ENCODE results near the gene PLA2G12A. TPM values are rescaled to one million over a fixed set of nuclear protein-coding genes. Genes with fewer than 3 reads are reported as not detected.

The PLA2G12A gene
- total RNA-seq, 1 experiment from 2014 or later = 37.9 TPM

GRCh38 chr4:109722357-109722756, 7.5 kb downstream of the PLA2G12A start:
- no TSS peak for BruUV-seq (replicated peaks)

More at GRCh38 chr4:109722357-109722756, 7.5 kb downstream of the PLA2G12A start:
- H2AFZ ChIP-seq (ENCODE audit: low read depth, low read length, poor library complexity, severe bottlenecking) = no peak overlapping the region
- H3K9me3 ChIP-seq (ENCODE audit: control insufficient read depth in 1 of 2, insufficient read depth in 1 of 2, low read depth in 1 of 2, low read length in 2 of 2) = no peaks in the 10 kb centered on the region
- no peak overlapping the region for H3K27ac ChIP-seq (ENCODE audit: low read depth, low read length)
- TF ChIP-seq POLR2AphosphoS5 (IDR thresholded peaks at IDR 0.05; ENCODE audit: low read depth, low read length) = no peak
- TF ChIP-seq RAD21 (IDR thresholded peaks at IDR 0.05; ENCODE audit: low read depth) = no peak
- no peak for TF ChIP-seq SRF (IDR thresholded peaks at IDR 0.05; ENCODE audit: low read depth)
- TF ChIP-seq SP1 (IDR thresholded peaks at IDR 0.05; ENCODE audit: low read depth) = no peak
- no peak for TF ChIP-seq CTCF (IDR thresholded peaks at IDR 0.05 in 2 of 3, conservative IDR thresholded peaks at IDR 0.05 in 1 of 3; ENCODE audit: borderline replicate concordance in 1 of 3, insufficient read depth in 1 of 3, low read depth in 2 of 3, low read length in 2 of 3)
- TF ChIP-seq ELF1 (IDR thresholded peaks at IDR 0.05; ENCODE audit: borderline replicate concordance, low read depth) = no peak
- TF ChIP-seq POLR2A (IDR thresholded peaks at IDR 0.05; ENCODE audit: borderline replicate concordance, extremely low read depth, insufficient read depth, insufficient read length) = no peak
- TF ChIP-seq ZBTB33 (IDR thresholded peaks at IDR 0.05; ENCODE audit: extremely low read depth, insufficient replicate concordance, low read length) = no peak
- no peak for TF ChIP-seq ATF3 (IDR thresholded peaks at IDR 0.05)
- TF ChIP-seq REST (IDR thresholded peaks at IDR 0.05; ENCODE audit: low read depth) = no peak
- TF ChIP-seq ZNF274 (IDR thresholded peaks at IDR 0.05; ENCODE audit: low read depth, low read length) = no peak
- no peak for TF ChIP-seq MAX (IDR thresholded peaks at IDR 0.05)
- TF ChIP-seq ZFX (IDR thresholded peaks at IDR 0.05) = no peak
- TF ChIP-seq SIN3A (IDR thresholded peaks at IDR 0.05; ENCODE audit: low read depth) = no peak
- no peak for TF ChIP-seq TCF7L2 (IDR thresholded peaks at IDR 0.05; ENCODE audit: borderline replicate concordance, extremely low read depth, insufficient read depth, insufficient read length)
- TF ChIP-seq CEBPB (IDR thresholded peaks at IDR 0.05; ENCODE audit: low read depth) = no peak
- peaks cover 75% of the 10 kb centered on the region for H3K79me2 ChIP-seq (ENCODE audit: insufficient read depth, low read length)
- H4K20me1 ChIP-seq (ENCODE audit: insufficient read depth) = 0 out of 2 replicates have a peak, but pooled peaks cover 4% of the 10 kb centered on the region
- POLR2A ChIA-PET = no interaction called here
- H3K4me3 ChIP-seq (replicated peaks in 1 of 2; ENCODE audit: low read depth in 1 of 2, low read length in 2 of 2) = no peak overlapping the region
- H3K4me2 ChIP-seq (ENCODE audit: low read length) = no peak overlapping the region
- H3K9me2 ChIP-seq (ENCODE audit: insufficient read depth) = no peaks in the 10 kb centered on the region
- ATAC-seq (no peak), DNase-seq (ENCODE audit: low read depth, low spot score) (no peak)
- H3K27me3 ChIP-seq (ENCODE audit: insufficient read depth, low read length) = no peaks in the 10 kb centered on the region
- RAD21 ChIA-PET (ENCODE audit: low non-redundant PET in 1 of 2, low total read pairs in 2 of 2, uncharacterized antibody in 2 of 2, unreplicated experiment in 2 of 2) = no interaction called here
- CTCF ChIA-PET = no interaction called here
- intact Hi-C loops (cut with micrococcal nuclease) = no loop called here
- H3K36me3 ChIP-seq (ENCODE audit: control insufficient read depth in 1 of 2, insufficient read depth in 2 of 2, low read length in 2 of 2) = peaks cover 1 to 2% of the 10 kb centered on the region in 2 experiments; a peak in 2 of 4 replicates
- no peak overlapping the region for H3K9ac ChIP-seq (ENCODE audit: low read length)
- H3K4me1 ChIP-seq (ENCODE audit: control insufficient read depth in 1 of 2, insufficient read depth in 2 of 2, low read length in 2 of 2) = peaks cover 0 to 18% of the 10 kb centered on the region in 2 experiments; a peak in 2 of 4 replicates

Measured in HCT116 (cell line).